Stimulated activated CD4-positive, alpha-beta T cell treated with anti-CD3 and anti-CD28 coated beads, TNF-alpha, amount 100 ng/mL, for 24 hours (primary cell): ENCODE data around the gene IBTK.
"Not testable (repeated sequence)": the region's sequence is repeated elsewhere in the genome, so short reads cannot be mapped to it uniquely, and the experiment has no call there.

Experiments
- DNase-seq, 3 experiments: peaks; one replicate each; pipeline ENCODE4 v3.0.0-alpha.2; 2020; ENCODE audit warnings: low read depth in 3 of 3

IBTK gene

GRCh38 chr6:82178077-82178758, 69.3 kb downstream of the IBTK start:
- DNase-seq = no peak

DNA sequence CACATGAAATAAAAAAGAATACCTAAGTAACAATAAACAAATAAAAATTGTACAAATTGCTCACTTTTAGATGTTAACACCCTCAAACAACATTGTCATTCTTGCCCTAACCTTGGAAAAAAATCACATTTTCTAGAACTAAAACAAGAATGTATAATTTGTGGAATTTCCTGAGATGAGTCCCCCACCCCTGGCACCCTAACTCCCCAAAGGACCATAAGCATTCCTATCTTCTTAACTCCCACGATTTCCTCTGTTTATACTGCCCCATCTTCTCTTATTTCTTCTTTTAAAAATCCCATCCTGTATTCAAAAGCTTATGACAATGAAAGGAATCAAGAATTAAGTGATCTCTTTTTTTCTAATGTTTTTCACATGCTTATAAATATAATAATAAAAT, 70.9 kb downstream of the IBTK start:
- DNase-seq = no peak

DNA sequence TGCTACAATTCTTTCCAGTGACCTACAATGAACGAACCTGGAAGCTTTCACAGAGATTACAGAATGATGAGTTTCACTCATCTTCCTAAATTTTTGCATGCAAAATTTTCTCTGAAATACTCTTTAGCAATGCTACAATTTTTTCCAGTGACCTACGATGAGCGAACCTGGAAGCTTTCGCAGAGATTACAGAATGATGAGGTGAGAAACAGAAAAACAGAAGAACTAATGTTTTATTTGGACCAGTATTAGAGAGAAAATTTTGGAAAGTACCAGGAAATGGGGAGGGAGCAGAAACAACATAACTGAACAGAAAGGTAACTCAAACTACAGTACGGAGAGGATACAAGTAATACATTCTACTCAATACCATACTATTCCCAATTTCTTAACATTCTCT, 75.0 kb downstream of the IBTK start:
- no peak for DNase-seq

DNA sequence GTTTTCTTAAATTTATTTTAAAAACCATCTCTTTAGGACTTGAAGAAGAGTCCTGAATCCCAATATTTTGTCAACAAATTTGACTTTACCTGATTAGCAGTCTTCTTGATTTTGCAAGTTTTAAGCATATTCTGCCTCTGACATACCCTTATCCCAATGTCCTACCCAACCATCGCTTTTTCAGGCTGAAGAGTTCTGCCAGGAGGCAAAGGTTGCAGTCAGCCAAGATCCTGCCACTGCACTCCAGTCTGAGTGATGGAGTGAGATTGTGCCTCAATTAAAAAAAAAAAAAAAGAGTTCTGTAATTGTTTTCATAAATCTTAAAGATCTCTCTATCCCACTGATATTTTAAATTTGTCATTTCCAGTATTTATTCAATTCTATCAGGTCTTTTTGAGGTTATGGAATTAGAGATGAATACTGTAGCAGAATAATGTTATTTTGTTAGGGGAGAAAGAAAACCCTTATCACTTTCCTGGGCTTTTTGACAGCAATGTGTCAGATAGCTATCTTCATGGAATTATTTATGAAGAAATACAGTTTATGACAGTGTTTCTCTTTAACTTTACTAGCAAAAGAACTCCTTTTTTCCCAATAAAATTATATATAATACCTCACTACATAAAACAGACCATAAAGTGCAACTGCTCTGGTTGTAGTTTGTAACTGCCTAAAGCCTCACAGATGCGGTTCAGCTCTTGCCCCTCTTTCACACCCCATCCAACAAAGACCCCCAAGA, 78.2 kb downstream of the IBTK start:
- no peak for DNase-seq

- no peak for DNase-seq
Observed at GRCh38 chr6:82166493-82166892, 81.1 kb downstream of the IBTK start.

DNA sequence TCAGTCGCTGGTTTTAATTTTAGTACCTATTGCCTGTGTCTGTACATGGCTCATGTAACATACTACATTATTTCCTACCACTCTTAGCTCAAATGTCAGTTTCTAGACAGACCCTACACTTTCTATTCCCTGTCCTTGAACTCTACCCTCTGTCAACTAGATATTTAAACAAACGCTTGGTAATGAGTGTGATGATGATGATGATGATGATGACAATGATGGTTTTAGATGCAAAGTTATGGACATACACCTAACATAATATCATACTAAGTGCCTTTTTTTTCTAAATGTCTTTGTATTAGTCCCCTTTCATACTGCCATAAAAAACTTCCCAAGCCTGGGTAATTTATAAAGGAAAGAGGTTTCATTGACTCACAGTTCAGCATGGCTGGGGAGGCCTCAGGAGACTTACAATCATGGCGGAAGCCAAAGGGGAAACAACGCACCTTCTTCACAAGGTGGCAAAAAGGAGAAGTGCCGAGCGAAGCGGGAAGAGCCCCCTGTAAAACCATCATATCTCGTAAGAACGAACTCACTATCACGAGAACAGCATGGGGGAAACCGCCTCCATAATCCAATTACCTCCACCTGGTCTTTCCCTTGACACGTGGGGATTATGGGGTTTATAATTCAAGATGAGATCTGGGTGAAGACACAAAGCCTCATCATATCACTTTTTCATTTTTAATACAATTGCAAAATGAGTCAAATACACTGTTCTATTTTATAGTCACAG, 87.1 kb downstream of the IBTK start:
- no peak for DNase-seq

- DNase-seq = not testable (repeated sequence)
Observed at GRCh38 chr6:82152786-82153185, 94.8 kb downstream of the IBTK start.

- not testable (repeated sequence) for DNase-seq
Observed at GRCh38 chr6:82151147-82151546, 96.4 kb downstream of the IBTK start.

GRCh38 chr6:82145926-82146452, 101.6 kb downstream of the IBTK start:
- DNase-seq = no peak

- DNase-seq = no peak
Observed at GRCh38 chr6:82144852-82145340, 102.6 kb downstream of the IBTK start.

- DNase-seq = no peak
Observed at GRCh38 chr6:82144007-82144851, 103.3 kb downstream of the IBTK start.

GRCh38 chr6:82143041-82143481, 104.5 kb downstream of the IBTK start:
- no peak for DNase-seq

DNA sequence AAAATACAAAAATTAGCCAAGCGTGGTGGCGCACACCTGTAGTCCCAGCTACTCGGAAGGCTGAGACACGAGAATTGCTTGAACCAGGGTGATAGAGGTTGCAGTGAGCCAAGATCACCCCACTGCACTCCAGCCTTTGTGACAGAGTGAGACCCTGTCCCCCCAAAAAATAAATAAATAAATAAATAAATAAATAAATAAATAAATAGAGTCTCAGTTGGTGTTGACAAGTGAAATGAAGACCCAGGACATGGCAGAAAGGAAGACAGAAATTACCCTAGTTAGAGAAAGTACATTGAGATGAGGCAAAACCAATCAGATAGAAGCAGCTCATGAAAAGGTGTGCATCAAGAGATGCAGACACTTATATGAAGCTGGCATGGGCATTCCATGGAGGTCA, 105.0 kb downstream of the IBTK start:
- DNase-seq = no peak

DNA sequence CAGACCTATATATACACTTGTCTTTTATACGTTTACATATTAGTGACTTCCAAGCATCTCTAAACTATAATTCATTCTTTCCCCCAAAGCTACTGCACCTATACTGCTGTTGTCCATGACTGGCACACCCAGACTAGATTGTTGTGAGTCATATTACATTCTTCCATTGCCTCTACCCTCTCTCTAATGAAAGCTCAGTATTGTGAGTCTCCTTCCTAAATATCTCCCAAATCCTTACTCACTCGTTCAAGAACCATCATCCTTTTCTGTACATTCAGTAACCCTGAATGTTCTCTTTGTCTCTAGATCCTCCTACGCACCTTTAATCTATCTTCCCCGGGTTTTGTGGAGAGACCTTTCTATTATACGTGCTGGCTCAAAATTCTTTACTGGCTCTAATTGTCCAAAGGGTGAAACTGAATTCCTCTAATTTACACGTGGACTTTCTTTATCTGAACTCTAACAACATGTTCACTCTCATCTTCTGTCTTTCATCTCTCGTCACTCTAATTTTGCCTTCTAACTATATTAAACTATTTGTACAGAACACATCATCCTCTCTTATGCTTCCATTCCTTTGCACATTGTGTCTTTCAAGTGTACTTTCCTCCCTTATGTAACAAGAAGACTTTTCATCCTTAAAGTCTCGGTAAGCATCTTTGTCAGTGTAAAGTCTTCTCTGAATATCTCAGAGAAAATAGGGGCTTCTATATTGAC, 109.3 kb downstream of the IBTK start:
- DNase-seq = no peak

- DNase-seq = no peak
Observed at GRCh38 chr6:82131441-82131840, 116.1 kb downstream of the IBTK start.

DNA sequence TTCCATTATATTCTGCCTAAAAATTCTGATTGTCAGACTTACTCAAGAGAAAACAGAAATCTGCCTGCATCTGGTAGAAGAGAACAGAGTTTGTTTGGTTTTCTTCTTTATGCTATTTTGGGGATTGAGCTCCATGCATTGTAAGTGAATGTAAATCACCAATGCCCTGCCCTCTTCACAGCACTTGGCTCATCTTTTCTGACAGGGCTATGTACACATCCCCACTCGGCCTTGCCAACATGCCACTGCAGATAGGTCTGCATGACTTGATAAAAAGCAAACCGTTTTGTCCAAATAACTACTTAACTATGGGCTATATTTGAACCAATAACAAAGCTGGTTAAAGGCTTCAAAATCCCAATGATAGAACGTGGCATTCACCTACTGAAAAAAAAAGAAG, 117.7 kb downstream of the IBTK start:
- no peak for DNase-seq

GRCh38 chr6:82128973-82129372, 118.6 kb downstream of the IBTK start:
- DNase-seq = not testable (repeated sequence)

- no peak for DNase-seq
Observed at GRCh38 chr6:82123632-82124031, 123.9 kb downstream of the IBTK start.
